ENCODE measurements around the gene EIF2B5.
"Not testable (repeated sequence)": the region's sequence is repeated elsewhere in the genome, so short reads cannot be mapped to it uniquely, and the experiment has no call there.

EIF2B5 gene

GRCh38 chr3:184148076-184148475, 12.9 kb downstream of the EIF2B5 start:
- DNase-seq = no peak

- DNase-seq = no peak
Measured at GRCh38 chr3:184149123-184149522, 14.0 kb downstream of the EIF2B5 start.

- not testable (repeated sequence) for DNase-seq
Measured at GRCh38 chr3:184149770-184150169, 14.6 kb downstream of the EIF2B5 start.

- DNase-seq = peak; percentile 80
Measured at GRCh38 chr3:184154885-184155643, 19.9 kb downstream of the EIF2B5 start, which contains the start of gene DVL3. DVL3 (plus strand) TSS chr3:184155377; CDS start chr3:184155636, 259 bp downstream.

DNA sequence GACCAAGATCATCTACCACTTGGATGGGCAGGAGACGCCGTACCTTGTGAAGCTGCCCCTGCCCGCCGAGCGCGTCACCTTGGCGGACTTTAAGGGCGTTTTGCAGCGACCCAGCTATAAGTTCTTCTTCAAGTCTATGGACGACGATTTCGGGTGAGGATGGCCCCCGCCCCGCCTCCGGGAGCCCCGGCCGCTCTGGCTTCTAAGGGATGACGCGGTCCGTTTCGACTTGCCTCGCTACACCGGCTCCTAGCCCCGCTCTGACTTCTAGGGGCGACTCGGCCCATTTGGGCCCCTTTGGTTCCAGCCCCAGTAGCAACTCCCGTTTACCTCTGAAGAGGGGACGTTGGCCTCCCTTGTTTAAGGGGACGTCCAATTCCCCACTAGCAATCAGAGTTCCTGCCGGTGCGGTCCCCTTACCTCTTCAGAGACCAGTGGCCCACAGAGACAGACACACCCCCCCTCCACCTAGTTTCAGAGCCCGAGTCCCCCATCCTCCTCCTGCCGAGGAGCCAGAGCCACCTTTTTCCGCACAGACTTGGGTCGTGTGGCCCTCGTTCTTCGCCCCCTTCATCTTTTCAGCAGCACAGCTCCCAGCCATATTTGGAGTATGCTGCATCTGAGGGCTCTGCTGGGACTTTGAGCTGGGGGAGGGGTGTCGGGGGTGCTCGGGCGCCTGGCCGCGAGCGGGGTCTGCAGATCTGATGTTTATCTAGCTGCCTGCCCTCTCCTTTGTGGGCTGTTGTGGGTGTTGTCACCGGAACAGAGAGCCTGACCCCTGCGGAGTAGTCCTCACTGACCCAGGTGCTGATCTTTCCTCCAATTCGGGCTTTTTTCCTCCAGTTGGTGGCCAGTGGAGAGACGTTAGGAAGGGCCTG, 20.7 kb downstream of the EIF2B5 start:
- peak; percentile 73 for DNase-seq

DNA sequence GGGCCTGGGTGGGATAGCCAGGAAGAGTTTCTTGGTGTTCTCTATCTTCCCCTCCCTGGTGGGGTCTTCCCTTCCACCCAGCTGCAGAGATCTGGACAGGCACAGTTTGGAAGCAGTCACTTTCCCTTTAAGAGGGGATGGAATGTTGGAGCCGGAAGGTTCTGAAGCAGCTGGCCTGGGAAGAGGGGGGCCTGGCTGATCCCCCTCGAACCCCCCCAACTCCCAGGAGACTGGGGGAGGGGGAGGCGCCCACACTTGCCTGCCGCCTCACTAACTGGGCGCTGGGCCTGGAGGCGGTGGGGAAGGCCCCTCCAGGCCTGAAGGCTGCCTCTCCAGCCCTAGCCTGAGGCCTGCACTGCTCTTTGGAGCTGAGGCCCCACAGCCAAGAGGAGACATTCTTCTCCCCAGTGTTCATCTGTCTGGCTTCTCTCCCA, 21.4 kb downstream of the EIF2B5 start:
- peak; percentile 80 for DNase-seq

DNA sequence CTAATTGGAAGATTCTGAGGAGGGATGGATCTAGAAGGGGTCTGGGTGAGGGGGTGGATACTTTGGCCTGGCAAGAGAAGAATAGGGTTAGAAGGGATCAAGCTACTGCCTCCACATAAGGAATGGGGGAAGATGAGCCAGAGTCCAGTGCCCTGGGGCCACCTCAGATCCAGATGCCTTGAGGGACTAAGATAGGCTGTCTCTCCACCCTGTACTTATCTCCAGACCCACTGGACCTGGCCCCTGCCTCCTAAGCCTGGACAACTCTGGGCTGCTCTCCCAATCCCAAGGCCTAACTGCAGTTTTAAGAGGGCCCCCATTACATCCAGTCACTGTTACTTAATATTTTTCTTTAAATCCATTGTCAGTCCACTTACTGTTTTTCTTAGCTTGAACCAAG, 22.0 kb downstream of the EIF2B5 start:
- DNase-seq = no peak

GRCh38 chr3:184158404-184158803, 23.2 kb downstream of the EIF2B5 start:
- no peak for DNase-seq

DNA sequence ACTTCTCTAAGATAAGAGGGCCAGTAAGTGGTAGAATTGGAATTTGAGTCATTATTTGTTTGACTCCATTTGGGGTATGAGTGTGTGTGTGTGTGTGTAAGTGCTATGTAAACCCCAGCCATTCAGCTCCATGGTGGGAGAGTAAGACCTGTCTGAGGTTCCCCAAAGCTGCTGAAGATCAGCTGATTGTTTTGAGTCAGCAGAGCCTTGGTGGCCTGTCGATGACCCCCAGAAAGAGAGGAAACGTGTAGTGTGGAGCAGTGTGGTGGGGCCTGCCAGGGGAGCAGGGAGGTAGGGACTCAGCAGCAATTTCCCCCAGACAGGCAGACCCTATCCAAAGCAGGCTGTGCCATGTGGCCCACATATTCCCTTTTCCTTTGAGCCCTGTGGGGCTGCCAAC, 25.3 kb downstream of the EIF2B5 start:
- DNase-seq = no peak

DNA sequence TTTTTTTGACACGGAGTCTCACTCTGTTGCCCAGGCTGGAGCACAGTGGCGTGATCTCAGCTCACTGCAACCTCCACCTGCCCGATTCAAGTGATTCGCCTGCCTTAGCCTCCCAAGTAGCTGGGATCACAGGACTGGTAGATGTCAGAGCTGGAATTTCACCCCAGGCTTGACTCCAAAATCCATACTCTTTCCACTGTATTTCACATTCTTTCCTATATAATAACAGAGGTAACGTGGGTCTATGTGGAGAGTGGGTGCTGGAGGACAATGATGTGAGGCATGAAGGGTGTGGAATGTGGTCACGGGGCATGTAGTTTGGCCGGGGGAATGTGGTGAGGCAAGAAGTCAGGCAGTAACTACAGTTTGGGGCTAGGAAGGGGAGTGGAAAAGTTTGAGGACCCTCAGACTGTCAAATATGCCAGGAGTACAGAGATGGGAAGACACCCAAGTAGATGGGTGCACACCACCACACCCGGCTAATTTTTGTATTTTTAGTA, 27.5 kb downstream of the EIF2B5 start:
- not testable (repeated sequence) for DNase-seq

DNA sequence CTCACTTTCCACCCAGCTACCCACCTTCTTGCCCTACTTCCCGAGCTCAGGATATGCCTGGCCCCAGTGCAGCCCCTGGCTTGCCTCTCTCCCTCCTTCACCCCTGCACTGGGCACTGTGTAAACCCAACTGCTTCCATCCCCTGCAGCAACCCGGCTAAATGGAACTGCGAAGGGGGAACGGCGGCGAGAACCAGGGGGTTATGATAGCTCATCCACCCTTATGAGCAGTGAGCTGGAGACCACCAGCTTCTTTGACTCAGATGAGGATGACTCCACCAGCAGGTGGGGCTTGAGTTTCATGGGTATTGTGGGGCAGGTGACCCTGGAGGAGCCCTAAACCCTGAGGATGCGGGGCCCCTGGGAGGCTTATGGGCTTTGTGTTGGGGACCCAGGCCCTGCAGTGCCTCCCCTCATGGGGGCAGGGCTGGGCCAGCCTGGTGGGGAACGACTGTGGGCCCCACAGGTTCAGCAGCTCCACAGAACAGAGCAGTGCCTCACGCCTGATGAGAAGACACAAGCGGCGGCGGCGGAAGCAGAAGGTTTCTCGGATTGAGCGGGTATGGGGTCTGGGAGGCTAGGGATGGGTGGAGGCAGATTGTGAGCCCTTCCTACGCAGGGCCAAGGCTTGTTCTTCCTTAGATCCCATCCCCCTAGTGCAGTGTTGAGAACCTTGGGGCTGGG, 29.6 kb downstream of the EIF2B5 start:
- DNase-seq = no peak

DNA sequence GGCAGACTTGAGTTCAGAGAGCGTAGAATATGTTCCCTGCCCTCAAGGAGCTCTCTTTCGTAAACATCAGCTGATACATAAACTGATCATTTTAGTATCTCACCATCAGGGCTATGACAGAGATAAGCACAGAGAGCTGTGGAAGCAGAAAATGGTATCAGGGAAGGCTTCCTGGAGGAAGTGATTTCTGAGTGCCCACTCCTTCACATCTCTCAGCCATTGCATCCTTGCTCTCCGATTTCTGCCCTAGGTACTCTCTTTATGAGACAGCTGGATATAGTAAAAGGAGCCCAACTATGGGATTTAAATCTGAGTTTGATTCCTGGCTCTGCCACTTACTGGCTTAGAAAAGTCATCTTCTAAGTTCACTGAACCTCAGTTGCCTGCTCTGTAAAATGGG, 30.4 kb downstream of the EIF2B5 start:
- no peak for DNase-seq

DNA sequence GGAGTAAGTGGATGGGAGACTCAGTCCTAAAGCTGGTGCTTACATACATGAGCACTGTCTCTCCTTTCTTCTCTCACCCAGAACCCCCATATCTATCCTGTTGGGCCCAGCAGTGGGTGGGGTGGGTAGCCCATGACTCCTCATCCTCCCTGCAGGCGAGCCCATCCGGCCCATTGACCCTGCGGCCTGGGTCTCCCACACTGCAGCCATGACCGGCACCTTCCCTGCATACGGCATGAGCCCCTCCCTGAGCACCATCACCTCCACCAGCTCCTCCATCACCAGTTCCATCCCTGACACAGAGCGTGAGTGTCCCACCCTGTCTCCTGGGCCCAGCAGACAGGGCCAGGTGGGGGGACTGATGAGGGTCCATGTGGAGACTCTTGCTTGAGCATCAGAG, 31.5 kb downstream of the EIF2B5 start:
- DNase-seq = no peak

DNA sequence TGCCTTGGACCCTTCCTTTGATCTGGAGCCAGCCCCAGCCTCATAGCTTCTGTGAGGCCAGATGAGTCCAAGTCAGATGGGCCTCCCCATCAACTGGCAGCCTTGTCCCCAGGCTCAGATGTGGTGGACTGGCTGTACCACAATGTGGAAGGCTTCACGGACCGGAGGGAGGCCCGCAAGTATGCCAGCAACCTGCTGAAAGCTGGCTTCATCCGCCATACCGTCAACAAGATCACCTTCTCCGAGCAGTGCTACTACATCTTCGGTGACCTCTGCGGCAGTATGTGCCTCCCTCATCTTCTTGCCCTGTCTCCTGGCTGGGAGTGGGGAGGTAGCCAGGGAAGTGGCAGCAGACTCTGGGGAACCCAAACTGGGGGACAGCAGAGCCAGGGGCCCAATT, 32.6 kb downstream of the EIF2B5 start:
- DNase-seq = no peak

DNA sequence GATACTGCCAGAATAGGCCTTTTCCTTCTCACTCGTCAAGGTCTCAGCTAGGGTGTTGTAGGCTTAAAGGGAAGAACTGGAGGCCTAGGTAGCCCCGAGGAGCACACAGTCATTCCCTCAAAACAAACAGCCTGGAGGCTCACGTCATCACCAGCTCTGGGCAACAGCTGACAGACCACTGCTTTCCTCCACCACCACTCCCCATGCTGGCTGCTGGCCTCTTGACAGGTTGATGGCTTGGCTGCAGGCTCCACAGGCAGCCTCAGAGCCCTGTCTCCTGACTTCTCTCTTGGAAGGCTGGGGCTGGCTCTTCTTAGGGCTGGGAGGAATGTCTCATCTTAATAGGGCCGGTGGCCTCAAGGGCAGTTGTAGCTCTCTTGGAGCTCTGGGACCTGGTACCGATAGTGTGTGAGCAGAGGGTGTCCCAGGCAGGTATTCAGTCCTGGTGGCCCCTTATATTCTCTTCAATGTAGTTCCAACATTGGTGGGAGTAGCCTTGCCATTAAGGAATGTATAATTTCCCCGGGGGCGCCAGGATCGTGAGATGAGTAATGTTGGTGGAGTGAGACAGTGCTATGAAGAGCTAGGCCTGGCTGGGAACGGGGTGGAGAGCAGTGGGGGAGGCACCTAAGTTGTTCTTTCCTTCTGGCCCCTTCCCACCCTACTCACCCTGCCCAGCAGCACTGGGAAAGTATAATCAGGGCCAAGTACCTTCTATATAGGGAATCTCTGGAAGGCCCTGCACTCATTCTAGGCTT, 33.4 kb downstream of the EIF2B5 start:
- peak; percentile 66 for DNase-seq

DNA sequence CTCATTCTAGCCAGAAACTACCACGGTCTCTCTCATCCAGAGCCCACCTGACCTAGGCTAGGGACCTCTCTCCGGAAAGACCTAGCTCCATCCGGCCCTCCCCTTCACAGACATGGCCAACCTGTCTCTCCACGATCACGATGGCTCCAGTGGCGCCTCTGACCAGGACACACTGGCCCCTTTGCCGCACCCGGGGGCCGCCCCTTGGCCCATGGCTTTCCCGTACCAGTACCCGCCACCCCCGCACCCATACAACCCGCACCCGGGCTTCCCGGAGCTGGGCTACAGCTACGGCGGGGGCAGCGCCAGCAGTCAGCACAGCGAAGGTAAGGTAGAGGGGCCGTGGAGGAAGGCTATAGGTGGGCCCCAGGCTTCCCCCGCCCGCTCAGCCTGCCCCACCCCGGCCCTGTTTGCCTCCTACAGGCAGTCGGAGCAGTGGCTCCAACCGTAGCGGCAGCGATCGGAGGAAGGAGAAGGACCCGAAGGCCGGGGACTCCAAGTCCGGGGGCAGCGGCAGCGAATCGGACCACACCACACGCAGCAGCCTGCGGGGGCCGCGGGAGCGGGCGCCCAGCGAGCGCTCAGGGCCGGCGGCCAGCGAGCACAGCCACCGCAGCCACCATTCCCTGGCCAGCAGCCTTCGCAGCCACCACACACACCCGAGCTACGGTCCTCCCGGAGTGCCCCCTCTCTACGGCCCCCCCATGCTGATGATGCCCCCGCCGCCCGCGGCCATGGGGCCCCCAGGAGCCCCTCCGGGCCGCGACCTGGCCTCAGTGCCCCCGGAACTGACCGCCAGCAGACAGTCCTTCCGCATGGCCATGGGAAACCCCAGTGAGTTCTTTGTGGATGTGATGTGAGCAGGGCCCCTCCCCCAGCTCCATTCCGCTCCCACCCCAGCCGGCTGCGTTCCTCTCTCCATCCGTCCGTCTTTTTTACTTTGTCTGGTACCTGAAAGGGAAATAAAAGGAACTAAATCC, 35.0 kb downstream of the EIF2B5 start:
- DNase-seq = no peak

DNA sequence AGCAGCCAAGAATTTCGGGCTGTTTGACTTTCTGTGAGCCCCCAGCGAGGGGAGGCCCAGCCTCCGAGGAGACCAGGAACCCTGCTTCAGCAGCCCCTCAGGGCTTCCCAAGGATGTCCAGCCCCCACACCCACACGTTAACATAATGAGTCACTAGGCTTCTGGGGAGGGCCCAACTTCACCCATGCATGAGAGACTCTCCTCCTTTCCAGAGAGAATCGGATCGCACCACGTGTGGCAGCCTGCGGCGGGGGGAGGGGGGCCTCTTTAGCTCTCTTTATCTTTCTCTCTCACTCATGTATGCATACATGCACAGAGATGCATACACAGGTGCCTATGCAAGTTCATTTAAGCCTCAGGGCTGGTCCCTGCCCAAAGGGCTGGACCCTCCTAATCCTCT, 36.4 kb downstream of the EIF2B5 start:
- peak; percentile 77 for DNase-seq

GRCh38 chr3:184172681-184173373, 37.7 kb downstream of the EIF2B5 start:
- no peak for DNase-seq

GRCh38 chr3:184173374-184173722, 38.2 kb downstream of the EIF2B5 start:
- no peak for DNase-seq

DNA sequence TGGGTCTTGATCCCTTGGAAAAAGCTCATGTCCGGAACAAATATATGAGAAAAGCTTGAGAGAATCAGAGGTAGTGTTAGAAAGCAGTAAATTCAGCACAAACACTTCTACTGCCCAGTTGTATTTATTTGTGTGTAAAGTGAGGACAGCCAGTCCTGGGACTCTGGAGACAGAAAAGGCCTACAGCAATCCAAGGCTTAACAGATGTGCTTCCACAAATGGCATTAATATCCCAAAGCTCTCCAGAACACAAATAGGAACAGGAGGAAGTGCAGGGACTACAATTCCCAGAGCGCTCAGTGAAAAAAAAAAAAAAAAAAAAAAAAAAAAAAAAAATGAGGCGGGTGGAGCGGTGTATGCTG, 39.1 kb downstream of the EIF2B5 start:
- no peak for DNase-seq
